HG03139 (cell line): ENCODE data around the gene PCNX1.

Experiments
- ATAC-seq: cut with Tn5 transposase; IDR thresholded peaks from one replicate; pipeline ENCODE4 v1.9.1; 2021; ENCODE audit not compliant: unreplicated experiment

PCNX1 gene

DNA sequence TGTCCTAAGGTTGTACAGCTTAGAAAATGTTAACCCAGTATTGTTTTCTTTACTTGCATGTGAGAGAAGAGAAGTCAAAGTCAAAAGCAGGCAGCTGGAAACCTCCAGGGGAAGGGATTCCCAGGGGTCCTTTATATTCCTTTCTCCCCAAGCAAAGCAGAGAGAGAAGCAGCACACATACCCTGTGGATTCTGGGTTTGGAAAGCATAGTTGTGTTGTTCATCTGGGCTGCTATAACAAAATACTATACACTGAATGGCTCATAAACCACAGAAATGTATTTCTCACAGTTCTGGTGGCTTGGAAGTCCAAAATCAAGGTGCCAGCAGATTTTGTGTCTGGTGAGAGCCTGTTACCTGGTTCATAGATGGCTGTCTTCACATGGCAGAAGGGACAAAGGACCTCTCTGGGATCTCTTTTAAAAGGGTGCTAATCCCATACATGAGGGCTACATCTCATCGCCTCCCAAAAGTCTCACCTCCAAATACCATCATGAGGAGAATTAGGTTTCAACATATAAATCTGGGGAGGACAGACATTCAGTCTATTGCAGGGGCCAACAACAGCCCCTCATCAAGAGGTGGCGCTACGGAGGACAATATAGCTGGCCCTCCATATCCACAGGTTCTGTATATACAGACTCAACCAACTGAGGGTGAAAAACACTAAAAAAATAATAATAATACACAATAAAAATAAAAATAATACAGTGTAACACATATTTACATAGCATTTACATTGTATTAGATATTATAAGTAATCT is 19.3 kb upstream of the PCNX1 start:
- no peak for ATAC-seq

DNA sequence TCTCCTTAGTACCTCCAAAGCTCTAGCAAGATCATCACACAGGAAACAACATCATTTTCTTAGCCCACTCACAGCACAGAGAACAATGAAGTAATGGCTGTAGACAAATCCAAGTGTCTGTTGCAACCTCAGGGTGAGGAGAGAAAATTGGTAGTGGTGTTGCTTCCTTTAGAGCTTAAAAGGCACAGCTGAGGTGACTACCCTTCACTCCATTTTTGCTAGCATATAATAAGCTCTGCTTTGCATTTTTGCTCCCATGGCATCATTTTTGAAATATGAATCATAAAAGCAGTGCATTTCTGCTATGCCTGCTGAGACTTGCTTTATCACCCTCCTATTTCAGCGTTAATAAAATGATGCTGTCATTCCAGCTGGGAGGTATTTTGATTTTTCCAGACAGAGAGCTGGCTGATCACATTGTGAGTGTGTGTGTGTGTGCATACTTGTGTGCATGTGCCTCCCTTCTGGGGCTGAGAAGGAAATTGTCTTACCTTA is 18.5 kb upstream of the PCNX1 start:
- ATAC-seq: no peak

DNA sequence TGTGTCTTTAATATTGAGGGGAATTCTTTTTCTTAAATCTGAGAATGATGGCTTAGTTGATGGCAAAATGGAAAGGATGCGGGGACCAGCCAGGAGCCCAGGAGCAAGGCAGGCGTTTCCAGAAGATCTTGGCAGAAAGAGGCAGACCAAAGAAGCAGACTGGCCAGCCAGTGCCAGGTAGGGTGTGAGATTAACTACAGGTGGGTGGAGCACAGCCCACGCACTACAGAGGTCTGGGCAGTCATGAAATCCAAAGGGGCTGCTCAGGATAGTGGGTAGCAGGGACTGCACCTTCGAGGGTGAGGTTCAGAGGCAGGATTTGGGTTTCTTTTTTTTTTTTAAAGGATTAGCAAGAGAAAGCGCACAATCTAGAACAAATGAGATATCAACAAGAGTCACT is 17.7 kb upstream of the PCNX1 start:
- ATAC-seq: no peak

DNA sequence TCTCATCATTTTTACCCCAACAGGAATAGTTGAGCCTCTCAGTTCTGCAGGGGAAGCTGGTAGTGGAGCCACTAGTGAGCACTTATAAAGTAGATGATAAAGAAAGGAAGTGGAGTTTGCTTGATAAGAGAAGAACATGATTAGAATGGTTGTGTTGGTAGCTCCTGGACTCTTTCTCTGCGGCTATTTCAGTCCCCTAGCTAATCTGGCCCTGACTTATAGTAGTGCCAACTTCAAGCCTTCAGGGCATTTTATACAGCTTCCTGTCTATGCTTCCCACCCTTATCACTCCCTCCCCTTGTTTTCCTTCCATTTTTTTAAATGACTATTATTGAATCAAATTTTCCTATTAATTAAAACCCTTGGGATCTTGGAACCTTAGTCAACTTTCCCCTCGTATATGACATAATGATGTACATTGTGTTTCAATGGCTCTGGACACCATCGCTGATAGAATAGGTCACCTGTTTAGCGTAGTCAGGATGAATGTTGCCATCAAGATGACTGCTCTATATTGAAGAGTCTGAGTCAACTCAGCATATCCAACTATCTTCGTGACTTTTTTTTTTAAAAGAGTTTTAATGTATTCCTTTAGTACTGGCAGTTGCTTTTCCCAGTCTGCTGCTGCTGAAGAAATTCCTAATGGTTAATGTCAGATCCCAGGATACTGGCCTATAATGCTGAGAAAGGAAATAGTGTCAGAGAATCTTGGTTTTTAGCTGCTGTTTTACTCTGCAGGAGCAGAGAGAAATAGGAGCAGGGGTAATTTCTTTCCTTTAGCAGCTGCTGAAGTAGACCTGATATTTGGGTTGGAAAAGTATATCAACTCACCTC is 16.2 kb upstream of the PCNX1 start:
- no peak for ATAC-seq

DNA sequence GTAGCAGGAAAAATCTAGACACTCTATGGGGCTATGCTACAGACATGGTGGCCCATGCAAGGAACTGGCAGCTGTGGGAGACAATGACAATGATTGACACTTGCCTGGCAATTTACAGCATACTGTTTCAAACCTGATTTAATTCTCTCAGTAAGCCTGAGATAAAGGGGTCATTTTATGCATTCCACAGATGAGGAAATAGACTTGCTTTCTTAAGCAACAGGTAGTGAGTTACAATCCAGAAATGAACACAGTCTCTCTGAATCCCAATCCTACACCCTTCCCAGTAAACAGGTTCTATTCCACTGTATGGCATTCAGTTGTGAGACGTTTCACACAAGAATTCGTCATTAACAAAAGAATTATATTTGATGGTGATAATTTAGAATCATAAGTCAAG is 15.5 kb upstream of the PCNX1 start:
- no peak for ATAC-seq

DNA sequence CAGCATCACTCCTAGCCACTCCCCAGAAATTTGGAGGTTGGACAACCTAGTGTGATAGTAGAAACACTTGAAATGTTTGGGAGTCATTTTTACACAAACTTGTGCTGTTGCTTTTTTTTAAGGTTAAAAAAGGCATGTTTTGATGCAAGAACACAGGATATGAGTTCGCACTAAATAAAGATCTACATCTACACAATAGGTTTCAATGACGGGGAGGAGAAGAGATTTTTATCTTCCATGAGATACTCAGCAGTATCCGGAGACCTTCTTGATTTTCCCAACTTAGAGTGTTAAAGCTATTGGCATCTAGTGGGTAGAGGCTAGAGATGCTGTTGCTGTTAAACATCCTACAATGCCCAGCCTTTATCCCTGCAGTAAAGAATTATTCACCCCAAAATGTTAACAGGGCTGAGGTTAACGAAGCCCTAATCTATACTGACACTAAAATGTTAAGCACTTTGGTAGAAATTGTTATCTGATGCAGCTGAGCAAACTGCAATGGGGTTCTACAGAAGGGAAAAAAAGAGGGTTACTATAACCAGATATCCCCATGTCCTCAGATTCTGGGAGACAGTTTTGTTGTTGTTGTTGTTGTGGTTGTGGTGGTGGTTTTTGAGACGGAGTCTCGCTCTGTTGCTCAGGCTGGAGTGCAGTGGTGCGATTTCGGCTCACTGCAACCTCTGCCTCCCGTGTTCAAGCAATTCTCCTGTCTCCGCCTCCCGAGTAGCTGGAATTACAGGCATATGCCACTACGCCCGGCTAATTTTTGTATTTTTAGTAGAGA is 14.0 kb upstream of the PCNX1 start:
- no peak for ATAC-seq

DNA sequence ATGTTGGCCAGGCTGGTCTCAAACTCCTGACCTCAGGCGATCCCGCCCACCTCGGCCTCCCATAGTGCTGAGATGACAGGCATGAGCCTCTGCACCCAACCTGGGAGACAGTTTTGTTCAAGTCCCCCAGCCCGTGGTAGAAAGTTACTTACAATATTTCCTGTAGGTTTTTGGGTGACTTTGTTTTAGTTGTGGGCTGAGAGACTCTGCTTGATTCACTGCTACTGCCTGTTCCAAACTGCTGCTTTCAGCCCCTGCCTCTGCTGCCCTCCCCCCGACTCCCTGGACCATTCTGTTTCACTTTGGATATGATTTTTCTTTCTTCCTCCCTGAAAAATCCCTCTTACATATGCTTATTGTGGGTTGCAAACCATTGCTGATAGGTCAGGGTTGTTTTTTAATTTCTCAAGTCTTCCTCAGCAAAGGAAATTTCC is 13.4 kb upstream of the PCNX1 start:
- ATAC-seq: no peak

DNA sequence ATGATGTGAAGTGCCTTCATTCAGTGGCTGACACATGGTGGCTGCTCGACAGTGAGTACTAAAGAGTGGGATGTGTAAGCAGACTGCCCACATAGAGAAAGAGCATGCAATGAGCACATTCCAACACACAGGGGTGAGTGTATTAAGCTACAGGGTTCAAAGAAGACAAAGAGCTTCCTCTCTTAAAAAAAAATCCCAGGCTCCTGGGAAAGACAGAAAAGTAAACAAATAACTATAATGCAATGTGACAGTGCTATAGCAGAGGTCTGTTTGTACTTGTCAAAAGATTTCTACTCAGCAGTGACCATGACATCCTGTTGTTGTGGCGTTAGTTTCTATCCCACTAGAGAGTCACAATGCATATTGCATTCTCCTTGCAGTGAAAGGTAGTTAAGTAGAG is 12.4 kb upstream of the PCNX1 start:
- ATAC-seq: no peak

DNA sequence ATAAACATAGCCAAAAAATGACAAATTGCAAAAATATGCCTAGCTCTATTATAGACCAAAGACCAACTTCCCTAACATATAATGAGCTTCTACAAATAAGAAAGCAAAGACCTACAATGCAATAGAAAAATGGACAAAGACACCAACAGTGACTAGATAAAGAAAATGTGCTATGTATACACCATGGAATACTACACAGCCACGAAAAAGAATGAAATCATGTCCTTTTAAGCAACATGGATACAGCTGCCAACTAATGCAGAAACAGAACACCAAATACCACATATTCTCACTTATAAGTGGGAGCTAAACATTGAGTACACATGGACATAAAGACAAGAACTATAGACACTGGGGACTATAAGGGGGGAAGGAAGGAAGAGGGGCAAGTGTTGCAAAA is 10.9 kb upstream of the PCNX1 start:
- ATAC-seq: no peak

DNA sequence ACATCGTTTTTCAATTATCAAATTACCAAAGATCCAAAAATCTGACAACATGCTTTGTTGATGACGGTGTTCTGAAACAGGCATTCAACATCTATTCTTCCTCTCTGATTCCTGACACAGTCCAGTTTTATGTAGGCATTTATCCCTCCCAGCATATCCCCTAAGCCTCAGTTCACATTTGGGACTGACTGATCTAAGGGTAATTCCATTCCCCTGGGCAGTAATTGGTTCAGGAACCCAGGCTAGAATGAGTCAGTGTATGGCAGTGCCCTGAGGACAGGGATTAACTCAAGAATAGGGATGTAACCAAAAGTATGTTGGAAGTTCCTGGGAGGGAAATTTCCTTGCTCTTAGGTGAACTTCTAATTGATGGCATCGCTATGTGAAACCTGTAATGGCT is 10.3 kb upstream of the PCNX1 start:
- ATAC-seq: no peak

DNA sequence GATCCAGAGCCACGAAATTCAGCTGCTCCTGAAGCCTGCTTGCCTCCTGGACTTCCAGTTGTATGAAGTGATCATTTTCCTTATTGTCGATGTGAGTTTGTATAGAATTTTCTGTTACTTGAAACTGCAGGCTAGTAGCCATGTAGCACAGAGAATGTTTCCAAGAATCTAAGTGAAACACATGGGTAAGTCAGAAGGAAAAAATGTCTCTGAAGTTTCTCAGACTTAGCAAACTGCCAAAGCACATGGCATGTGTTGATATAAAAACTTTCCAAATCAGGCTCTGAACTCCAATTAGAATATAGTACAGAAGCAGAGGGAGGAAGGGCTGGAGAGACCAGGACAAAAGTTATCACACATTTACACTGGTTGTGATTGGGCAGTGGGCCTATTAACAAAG is 9.8 kb upstream of the PCNX1 start:
- no peak for ATAC-seq

DNA sequence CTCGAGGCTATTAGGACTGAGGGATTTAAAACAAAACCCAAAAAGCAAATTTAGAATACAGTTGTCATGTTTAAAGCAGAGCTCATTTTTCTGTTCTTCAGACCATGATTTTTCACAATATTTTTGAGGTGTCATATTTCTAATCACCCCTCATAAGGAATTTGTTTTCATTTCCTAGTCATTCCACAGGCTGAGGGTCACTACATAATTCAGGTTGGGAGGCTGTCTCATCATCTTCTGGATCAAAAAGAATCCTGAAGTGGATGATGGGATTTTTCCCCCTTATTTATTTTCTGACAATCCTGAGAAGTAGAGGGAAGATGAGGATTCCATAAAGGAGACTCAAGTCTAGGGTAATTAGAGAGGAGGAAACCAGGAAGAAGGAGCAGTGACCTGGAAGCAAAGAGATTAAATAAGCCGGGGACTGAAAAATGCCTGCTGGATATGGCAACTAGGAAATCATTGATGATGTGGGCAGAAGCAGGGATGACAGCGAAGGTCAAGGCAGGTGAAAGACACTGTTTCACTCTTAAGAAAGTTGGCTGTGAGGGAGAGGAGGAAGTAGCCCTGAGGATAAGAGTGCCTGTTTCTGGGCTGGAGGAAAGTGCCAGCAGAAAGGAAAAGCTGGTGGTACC is 9.0 kb upstream of the PCNX1 start:
- no peak for ATAC-seq

DNA sequence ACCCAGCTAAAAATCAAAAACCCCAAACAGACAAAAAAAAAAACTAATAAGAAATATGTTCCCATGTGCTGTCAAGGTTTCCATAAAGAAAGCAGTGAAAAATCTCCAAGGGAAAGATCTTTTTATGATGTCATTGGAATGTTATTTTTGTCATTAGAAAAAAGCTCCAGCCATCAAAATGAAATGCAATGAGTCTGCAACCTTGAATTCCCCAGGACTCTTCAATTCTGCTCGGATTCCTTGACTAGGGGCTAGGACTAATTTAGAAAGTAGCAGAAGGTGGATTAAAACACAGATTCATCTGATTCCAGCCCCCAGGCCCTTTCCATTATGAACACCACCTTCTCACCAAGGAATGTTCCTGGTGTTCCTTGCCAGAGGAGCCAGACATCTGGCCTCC is 6.0 kb upstream of the PCNX1 start:
- no peak for ATAC-seq

DNA sequence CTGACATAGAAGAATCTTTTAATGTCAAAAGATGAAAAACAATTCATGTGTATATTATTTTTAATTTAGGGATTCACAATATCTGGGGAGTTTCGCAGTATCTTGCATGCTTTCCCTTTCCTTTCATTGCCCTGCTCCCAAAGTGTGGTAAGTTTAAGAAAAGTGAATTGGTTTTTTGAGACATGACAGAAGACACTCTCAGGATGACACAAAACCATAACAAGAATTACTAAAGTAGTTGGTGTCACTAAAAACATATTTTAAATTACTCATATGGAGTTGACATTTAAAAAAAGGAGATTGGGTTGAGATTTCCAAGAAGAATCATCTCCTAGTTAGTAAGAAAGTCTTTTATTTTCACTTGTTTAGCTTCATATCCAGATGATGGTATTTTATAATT is 5.1 kb upstream of the PCNX1 start:
- no peak for ATAC-seq

DNA sequence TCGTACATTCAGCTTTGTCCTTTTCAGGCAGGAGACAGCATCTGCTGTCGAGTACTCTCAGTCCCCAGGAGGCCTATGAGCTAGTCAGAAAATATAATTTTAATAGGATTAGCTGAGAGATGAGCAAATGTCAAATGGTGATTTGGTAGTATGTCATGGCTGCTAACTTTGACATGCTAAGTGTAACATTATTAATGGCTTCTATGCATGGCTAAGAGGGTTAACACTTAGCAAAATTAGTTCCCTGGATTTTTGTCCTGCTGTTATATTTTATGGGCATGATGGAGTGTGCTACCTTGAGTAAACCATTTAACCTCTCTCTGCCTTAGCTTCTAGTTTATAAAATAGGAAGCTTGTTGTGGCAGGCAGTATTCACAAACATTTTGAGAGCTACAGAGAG is 2.9 kb upstream of the PCNX1 start:
- no peak for ATAC-seq

DNA sequence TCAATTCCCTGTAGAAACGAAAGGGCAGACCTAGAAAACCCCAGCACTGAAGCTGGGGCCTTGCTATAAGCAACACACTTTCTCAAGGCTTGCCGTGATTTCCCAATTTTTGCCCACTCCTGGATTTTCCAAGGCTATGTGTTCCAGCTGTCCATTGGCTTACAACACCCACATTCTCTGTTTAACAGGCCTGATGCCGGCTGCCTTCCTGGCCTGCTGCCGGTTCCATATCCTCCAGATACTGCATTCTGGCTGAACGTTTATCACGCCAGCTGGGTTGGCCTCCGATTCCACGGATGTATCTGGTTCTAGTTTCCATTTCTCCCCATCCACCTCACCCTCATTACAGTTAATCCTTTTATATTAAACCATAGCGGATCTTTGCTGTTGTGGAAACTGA is 2.0 kb upstream of the PCNX1 start:
- ATAC-seq: no peak

DNA sequence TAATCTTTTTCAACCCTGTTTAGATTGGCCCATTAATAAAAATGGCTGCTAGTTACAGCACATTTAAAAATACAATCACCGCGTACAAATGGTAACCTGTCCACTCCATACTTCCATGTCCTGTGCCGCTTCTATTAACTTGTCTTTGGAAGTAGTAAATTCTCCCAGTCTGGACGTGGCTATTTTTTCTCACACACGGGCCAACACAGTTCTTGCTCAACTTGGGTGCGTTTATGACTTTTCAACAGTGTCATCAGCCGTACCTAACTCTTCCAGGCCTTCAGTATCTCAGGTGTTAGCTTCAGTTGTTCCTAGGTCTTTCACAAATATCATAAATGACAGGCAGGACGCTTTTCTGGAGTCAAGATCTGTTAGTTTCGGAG is 475 bp upstream of the PCNX1 start:
- ATAC-seq: no peak

DNA sequence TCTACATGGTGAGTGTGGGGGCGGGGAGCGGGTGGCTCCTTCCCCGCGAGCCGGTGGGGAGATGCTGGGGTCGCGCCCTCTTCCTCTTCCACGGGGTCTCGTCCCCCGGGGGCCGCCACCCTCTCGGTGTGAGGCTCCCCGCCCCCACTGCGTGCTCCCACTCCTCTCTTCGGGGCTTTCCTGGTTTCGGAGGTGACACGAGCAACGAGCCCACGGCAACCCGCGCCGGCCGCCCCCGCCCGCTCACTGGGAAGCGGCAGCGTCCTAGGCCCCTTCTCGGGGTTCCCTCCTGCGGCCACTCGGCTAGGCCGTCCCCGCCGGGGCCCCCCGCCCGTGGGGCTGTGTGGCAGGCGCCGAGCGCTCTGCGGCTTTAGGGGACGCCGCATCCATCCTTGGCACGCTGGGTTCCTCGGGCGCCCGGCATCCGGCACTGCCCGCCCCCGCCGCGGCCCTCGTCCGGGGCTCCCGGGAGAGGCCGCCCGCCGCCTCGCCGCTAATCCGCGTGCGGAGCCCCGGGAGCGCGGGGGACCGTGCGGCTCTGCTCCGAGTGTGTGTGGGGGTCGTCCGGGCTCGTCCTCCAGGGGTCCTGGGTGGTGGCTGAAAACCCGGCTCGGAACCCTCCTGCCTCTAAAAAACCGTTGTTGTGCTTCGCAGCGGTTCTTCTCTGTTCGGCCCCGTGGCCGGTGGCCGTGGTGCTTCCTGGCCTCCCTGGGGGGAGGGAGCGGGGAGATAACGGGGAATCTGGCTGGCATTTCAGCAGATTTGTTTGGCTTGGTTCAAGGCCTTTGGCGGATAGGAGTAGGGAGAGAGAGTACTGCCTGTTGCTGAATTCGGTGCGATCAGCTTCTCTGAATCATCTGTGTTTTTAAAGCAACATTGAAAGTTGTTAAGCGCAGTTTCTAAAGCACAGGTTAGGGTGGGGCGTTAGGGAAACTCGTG is 1.0 kb downstream of the PCNX1 start:
- peak; percentile 16 for ATAC-seq

DNA sequence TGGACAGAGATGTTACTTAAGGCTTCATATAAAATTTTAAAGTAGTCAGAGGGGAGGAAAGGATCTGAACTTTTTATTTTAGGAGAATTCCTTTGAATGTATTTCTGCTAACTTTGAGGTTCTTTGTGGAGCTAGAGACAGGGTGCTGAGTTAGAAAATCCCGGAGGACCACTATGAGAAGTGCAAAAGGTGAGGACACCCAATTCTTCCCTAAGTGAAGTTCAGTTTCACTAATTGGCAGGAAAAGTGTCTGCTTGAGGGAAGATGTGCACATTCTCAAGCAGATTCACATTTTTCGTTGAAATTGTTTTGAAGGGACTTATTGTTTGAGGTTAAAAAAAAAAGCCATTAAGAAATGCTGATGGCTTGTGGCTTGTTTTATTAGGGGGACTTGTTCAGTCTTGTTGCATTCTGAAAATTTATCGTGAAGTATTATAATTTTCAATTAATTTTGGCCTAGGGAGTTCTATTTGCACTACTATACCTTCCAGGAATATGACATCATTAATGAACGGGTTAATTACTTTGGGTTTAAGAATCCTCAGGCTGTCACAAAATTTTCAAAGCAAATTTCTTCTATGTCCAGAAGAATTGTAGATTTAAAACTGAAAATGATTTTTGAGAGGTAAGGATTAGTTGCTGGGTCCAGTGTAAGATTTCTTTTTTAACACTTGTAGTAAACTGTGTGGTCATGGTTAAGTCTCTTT is 1.8 kb downstream of the PCNX1 start:
- no peak for ATAC-seq
